PC-9 (cell line): ENCODE results near the gene HLA-C.

Experiments used
- CTCF ChIP-seq: fragments of 200-600 bp; sonication (generic); conservative IDR thresholded peaks from 2 replicates; pipeline ENCODE4 v1.6.1; 2017; ENCODE audit warnings: mixed run types, antibody characterized with exemption, mild to moderate bottlenecking, moderate library complexity
- EZH2 ChIP-seq: fragments of 200-600 bp; sonication (generic); IDR thresholded peaks from 2 replicates; pipeline ENCODE4 v1.8.0; 2017; ENCODE audit warnings: antibody characterized with exemption, low read depth

- TF ChIP-seq CTCF (no peak), EZH2 (no peak)
These were observed 28.1 kb upstream of the HLA-C start for GRCh38 chr6:31299947-31300346.
